Neutrophil (primary cell): ENCODE data around the gene SULT2B1.

Source experiments
- H3K27ac ChIP-seq: fragments of 200-600 bp; sonication (generic); 2 replicates; pipeline ENCODE4 v1.5.1; 2016; ENCODE audit warnings: mild to moderate bottlenecking, moderate library complexity
- H3K27me3 ChIP-seq: fragments of 200-600 bp; sonication (generic); 2 replicates; pipeline ENCODE4 v1.6.0; 2016; ENCODE audit warnings: mild to moderate bottlenecking
- H3K36me3 ChIP-seq: fragments of 200-600 bp; sonication (generic); 2 replicates; pipeline ENCODE4 v1.5.1; 2017
- H3K4me1 ChIP-seq, 2 experiments: fragments of 200-600 bp in 1 of 2; sonication (generic) in 1 of 2; 1 replicate in 1 of 2; 2 replicates in 1 of 2; pipeline versions ENCODE4 v1.5.1 to v1.6.1; 2013 to 2016; ENCODE audit warnings: low read depth in 1 of 2, low read length in 1 of 2, mild to moderate bottlenecking in 1 of 2, moderate library complexity in 1 of 2; ENCODE audit not compliant: control insufficient read depth in 1 of 2, insufficient read depth in 1 of 2
- H3K4me3 ChIP-seq, 2 experiments: fragments of 200-600 bp in 1 of 2; sonication (generic) in 1 of 2; 1 replicate in 1 of 2; 2 replicates in 1 of 2; pipeline ENCODE4 v1.5.1; 2013 to 2016; ENCODE audit warnings: low read depth in 1 of 2, low read length in 1 of 2, mild to moderate bottlenecking in 1 of 2, moderate library complexity in 1 of 2
- H3K9me3 ChIP-seq: fragments of 200-600 bp; sonication (generic); 2 replicates; pipeline ENCODE4 v1.5.1; 2016
- TF ChIP-seq, protein P1 (sequence below): fragments of 200-600 bp; sonication (generic); IDR thresholded peaks from 2 replicates; pipeline ENCODE4 v1.5.1; 2016; ENCODE audit warnings: antibody characterized with exemption

SULT2B1 gene

DNA sequence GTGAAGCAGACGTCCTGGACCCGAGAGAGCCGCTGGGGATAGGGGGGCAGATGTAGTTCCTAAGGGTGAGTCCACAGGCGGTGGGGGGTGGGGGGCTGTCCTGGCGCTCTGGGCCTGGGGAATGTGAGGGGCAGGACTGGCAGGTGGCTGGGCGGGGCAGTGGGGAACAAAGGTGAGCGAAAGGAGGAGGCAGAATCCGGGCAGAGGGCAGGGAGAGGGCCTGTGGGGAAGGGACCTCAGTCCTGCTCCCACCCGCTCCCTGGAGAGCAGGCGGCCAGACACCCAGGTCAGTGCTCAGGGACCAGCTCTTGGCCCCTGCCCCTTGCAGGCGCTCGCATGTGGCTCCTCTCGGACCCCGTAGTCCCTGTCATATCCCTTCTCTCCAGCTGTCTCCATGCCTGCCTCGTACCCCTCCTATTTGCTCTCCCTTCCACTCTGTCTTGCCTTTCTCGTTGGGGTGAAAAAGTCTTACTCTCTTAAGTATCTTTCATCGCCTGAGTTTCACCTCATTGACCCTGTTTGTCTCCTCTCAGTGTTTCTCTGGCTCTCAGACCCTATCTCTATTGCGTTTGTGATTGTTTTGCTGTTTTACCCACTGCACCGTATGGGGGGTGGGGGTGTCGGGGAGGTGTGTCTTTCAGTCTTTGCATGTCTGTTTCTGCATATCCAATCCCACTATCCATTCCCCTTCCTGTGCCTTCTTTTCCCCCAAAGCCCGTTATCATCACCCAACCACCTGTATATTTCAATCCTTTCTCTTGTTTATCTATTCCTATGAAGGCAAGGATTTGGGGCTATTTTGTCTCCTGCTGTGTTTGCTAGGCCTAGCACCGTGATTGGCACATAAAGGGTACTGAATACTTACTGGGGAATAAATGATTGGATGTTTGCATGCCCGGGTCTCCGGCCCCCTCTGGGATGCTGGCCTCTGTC lies 73.1 kb downstream of the SULT2B1 start:
- peaks cover 21% of the 10 kb centered on the region for H3K36me3 ChIP-seq
- H3K27ac ChIP-seq: peak overlapping the region; percentile 67
- TF ChIP-seq, protein P1, sequence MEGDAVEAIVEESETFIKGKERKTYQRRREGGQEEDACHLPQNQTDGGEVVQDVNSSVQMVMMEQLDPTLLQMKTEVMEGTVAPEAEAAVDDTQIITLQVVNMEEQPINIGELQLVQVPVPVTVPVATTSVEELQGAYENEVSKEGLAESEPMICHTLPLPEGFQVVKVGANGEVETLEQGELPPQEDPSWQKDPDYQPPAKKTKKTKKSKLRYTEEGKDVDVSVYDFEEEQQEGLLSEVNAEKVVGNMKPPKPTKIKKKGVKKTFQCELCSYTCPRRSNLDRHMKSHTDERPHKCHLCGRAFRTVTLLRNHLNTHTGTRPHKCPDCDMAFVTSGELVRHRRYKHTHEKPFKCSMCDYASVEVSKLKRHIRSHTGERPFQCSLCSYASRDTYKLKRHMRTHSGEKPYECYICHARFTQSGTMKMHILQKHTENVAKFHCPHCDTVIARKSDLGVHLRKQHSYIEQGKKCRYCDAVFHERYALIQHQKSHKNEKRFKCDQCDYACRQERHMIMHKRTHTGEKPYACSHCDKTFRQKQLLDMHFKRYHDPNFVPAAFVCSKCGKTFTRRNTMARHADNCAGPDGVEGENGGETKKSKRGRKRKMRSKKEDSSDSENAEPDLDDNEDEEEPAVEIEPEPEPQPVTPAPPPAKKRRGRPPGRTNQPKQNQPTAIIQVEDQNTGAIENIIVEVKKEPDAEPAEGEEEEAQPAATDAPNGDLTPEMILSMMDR: no peak
- no peaks in the 10 kb centered on the region for H3K9me3 ChIP-seq
- H3K27me3 ChIP-seq: no peaks in the 10 kb centered on the region
- H3K4me3 ChIP-seq: peak overlapping the region in 1 of 2 experiments; percentile 58
- peaks cover 17 to 18% of the 10 kb centered on the region in 2 experiments for H3K4me1 ChIP-seq

DNA sequence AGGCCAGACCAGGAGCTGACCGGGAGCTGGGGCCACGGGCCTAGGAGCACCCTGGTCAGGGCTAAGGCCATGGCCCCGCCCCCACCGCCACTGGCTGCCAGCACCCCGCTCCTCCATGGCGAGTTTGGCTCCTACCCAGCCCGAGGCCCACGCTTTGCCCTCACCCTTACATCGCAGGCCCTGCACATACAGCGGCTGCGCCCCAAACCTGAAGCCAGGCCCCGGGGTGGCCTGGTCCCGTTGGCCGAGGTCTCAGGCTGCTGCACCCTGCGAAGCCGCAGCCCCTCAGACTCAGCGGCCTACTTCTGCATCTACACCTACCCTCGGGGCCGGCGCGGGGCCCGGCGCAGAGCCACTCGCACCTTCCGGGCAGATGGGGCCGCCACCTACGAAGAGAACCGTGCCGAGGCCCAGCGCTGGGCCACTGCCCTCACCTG lies 73.9 kb downstream of the SULT2B1 start:
- Histone ChIP-seq H3K36me3 (peaks cover 29% of the 10 kb centered on the region), H3K27me3 (no peaks in the 10 kb centered on the region), H3K4me1 (peaks cover 22 to 23% of the 10 kb centered on the region in 2 experiments), H3K9me3 (no peaks in the 10 kb centered on the region), H3K27ac (no peak overlapping the region), H3K4me3 (no peak overlapping the region)
- TF ChIP-seq, protein P1: no peak

DNA sequence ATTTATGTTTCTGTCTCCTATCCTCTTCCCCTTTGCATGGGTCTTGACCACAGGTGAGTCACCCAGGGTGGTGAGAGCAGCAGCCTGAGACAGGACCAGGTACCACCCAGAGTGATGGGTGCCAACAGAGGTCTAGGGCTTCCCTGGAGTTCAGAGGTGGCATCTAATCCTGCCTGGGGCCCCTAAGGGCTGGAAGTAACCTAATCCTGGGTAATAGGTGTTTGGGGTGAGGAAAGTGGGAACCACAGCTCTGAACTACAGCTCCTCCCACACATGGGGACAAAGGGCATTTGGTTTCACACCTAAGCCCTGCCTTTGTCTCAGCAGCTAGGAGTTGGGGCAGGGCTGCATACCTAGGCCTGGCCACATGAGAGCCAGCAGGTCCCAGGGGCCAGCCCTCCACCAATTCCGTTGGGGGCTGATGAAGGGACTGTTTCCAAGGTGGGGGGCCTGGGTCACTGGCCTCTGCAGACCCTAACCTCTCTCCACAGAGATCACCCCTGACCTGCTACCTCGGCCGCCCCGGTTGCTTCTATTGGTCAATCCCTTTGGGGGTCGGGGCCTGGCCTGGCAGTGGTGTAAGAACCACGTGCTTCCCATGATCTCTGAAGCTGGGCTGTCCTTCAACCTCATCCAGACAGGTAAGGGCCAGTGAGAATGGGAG lies 75.4 kb downstream of the SULT2B1 start:
- Histone ChIP-seq H3K27me3 (no peaks in the 10 kb centered on the region), H3K27ac (peak overlapping the region; percentile 5), H3K4me1 (peaks cover 28 to 30% of the 10 kb centered on the region in 2 experiments), H3K9me3 (no peaks in the 10 kb centered on the region), H3K36me3 (peaks cover 42% of the 10 kb centered on the region), H3K4me3 (no peak overlapping the region)
- TF ChIP-seq, protein P1: no peak

DNA sequence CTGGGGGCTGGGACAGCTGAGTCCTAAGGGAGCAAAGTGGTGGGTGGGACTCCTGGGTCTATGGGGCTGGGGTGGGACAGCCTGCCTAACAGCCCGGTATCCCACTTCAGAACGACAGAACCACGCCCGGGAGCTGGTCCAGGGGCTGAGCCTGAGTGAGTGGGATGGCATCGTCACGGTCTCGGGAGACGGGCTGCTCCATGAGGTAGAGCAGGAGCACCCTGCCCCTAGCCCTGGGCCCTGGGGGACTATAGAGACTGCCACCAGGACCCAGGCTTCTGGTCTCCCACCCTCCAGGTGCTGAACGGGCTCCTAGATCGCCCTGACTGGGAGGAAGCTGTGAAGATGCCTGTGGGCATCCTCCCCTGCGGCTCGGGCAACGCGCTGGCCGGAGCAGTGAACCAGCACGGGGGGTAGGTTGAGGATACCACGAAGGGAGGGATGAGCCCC lies 75.9 kb downstream of the SULT2B1 start:
- Histone ChIP-seq H3K27me3 (no peaks in the 10 kb centered on the region), H3K27ac (no peak overlapping the region), H3K4me1 (peaks cover 30% of the 10 kb centered on the region in 2 experiments), H3K4me3 (no peak overlapping the region), H3K9me3 (no peaks in the 10 kb centered on the region), H3K36me3 (peaks cover 48% of the 10 kb centered on the region)
- TF ChIP-seq, protein P1: no peak

DNA sequence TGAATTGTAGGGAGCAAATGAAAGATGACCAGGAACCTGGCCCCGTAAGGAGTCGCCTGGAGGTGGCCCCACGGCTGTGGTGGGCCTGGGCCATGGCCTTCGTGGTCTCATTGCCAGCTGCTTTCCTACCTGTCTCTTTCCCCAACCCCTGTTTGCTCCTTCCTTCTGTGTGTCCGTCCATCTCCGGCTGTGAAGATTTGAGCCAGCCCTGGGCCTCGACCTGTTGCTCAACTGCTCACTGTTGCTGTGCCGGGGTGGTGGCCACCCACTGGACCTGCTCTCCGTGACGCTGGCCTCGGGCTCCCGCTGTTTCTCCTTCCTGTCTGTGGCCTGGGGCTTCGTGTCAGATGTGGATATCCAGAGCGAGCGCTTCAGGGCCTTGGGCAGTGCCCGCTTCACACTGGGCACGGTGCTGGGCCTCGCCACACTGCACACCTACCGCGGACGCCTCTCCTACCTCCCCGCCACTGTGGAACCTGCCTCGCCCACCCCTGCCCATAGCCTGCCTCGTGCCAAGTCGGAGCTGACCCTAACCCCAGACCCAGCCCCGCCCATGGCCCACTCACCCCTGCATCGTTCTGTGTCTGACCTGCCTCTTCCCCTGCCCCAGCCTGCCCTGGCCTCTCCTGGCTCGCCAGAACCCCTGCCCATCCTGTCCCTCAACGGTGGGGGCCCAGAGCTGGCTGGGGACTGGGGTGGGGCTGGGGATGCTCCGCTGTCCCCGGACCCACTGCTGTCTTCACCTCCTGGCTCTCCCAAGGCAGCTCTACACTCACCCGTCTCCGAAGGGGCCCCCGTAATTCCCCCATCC lies 76.7 kb downstream of the SULT2B1 start:
- Histone ChIP-seq H3K27ac (no peak overlapping the region), H3K9me3 (no peaks in the 10 kb centered on the region), H3K36me3 (peaks cover 54% of the 10 kb centered on the region), H3K4me1 (peaks cover 28 to 34% of the 10 kb centered on the region in 2 experiments), H3K4me3 (no peak overlapping the region), H3K27me3 (no peaks in the 10 kb centered on the region)
- TF ChIP-seq, protein P1: no peak
